Mucosa of stomach (tissue), 1 donor: ENCODE measurements around the gene GDF2.

Experiments
- H3K27me3 ChIP-seq: one replicate; pipeline ENCODE4 v1.7.0; 2013; ENCODE audit warnings: mild to moderate bottlenecking, low read length; ENCODE audit not compliant: control insufficient read depth, insufficient read depth
- H3K36me3 ChIP-seq: one replicate; pipeline ENCODE4 v1.7.0; 2013; ENCODE audit warnings: low read length; ENCODE audit not compliant: control insufficient read depth, insufficient read depth
- H3K4me1 ChIP-seq: one replicate; pipeline ENCODE4 v1.7.0; 2013; ENCODE audit warnings: mild to moderate bottlenecking, low read length; ENCODE audit not compliant: control insufficient read depth, insufficient read depth
- H3K4me3 ChIP-seq: one replicate; pipeline ENCODE4 v1.7.0; 2013; ENCODE audit warnings: low read length
- H3K9ac ChIP-seq: one replicate; pipeline ENCODE4 v1.7.0; 2013; ENCODE audit warnings: mild to moderate bottlenecking, low read length, moderate library complexity
- H3K9me3 ChIP-seq: one replicate; pipeline ENCODE4 v1.7.0; 2013; ENCODE audit warnings: mild to moderate bottlenecking, low read length, moderate library complexity; ENCODE audit not compliant: control insufficient read depth
- donor health status: Pancreatic carcinoma.

Gene GDF2

GRCh38 chr10:47370878-47371277 is 48.6 kb downstream of the GDF2 start:
- Histone ChIP-seq H3K9me3 (no peaks in the 10 kb centered on the region), H3K36me3 (no peaks in the 10 kb centered on the region), H3K27me3 (no peaks in the 10 kb centered on the region), H3K4me3 (no peak overlapping the region), H3K9ac (no peak overlapping the region), H3K4me1 (no peaks in the 10 kb centered on the region)

- no peak overlapping the region for H3K9ac ChIP-seq
- no peaks in the 10 kb centered on the region for H3K36me3 ChIP-seq
- no peak overlapping the region for H3K4me3 ChIP-seq
- peaks cover 1% of the 10 kb centered on the region for H3K4me1 ChIP-seq
- H3K9me3 ChIP-seq: no peaks in the 10 kb centered on the region
- no peaks in the 10 kb centered on the region for H3K27me3 ChIP-seq
Measured at GRCh38 chr10:47371629-47372485, 49.6 kb downstream of the GDF2 start.

- Histone ChIP-seq H3K4me1 (peaks cover 9% of the 10 kb centered on the region), H3K9me3 (no peaks in the 10 kb centered on the region), H3K36me3 (no peaks in the 10 kb centered on the region), H3K9ac (no peak overlapping the region), H3K27me3 (no peaks in the 10 kb centered on the region), H3K4me3 (no peak overlapping the region)
Measured at GRCh38 chr10:47372726-47373125, 50.5 kb downstream of the GDF2 start.

GRCh38 chr10:47374611-47375536 is 52.6 kb downstream of the GDF2 start:
- no peaks in the 10 kb centered on the region for H3K27me3 ChIP-seq
- H3K36me3 ChIP-seq: no peaks in the 10 kb centered on the region
- peaks cover 14% of the 10 kb centered on the region for H3K4me1 ChIP-seq
- no peak overlapping the region for H3K4me3 ChIP-seq
- H3K9ac ChIP-seq: no peak overlapping the region
- no peaks in the 10 kb centered on the region for H3K9me3 ChIP-seq

GRCh38 chr10:47376522-47377220 is 54.4 kb downstream of the GDF2 start:
- H3K9me3 ChIP-seq: no peaks in the 10 kb centered on the region
- H3K9ac ChIP-seq: no peak overlapping the region
- H3K4me1 ChIP-seq: peaks cover 29% of the 10 kb centered on the region
- H3K4me3 ChIP-seq: no peak overlapping the region
- no peaks in the 10 kb centered on the region for H3K36me3 ChIP-seq
- no peaks in the 10 kb centered on the region for H3K27me3 ChIP-seq
